ENCODE results near the gene ATXN7L1. TPM values are rescaled to one million over a fixed set of nuclear protein-coding genes. Genes with fewer than 3 reads are reported as not detected.

Gene ATXN7L1
- total RNA-seq, 1 experiment from 2014 or later = 6.2 TPM

- H3K27ac ChIP-seq = no peak overlapping the region
- no peaks in the 10 kb centered on the region for H3K9me3 ChIP-seq (replicated peaks)
- no peaks in the 10 kb centered on the region for H3K27me3 ChIP-seq
- H3K4me1 ChIP-seq = peaks cover 4% of the 10 kb centered on the region; the same call in 1 of the 2 replicates
- peak; percentile 19 to 35 for DNase-seq
- no peak overlapping the region for H3K4me3 ChIP-seq
- H3K36me3 ChIP-seq = no peaks in the 10 kb centered on the region
Measured at GRCh38 chr7:105647591-105647990, 228.8 kb downstream of the ATXN7L1 start.

- no peaks in the 10 kb centered on the region for H3K36me3 ChIP-seq
- H3K9me3 ChIP-seq (replicated peaks) = no peaks in the 10 kb centered on the region
- H3K4me3 ChIP-seq = no peak overlapping the region
- no peak overlapping the region for H3K27ac ChIP-seq
- DNase-seq = no peak
- no peaks in the 10 kb centered on the region for H3K27me3 ChIP-seq
- peaks cover 4% of the 10 kb centered on the region; the same call in 1 of the 2 replicates for H3K4me1 ChIP-seq
Measured at GRCh38 chr7:105644937-105645336, 231.5 kb downstream of the ATXN7L1 start.

DNA sequence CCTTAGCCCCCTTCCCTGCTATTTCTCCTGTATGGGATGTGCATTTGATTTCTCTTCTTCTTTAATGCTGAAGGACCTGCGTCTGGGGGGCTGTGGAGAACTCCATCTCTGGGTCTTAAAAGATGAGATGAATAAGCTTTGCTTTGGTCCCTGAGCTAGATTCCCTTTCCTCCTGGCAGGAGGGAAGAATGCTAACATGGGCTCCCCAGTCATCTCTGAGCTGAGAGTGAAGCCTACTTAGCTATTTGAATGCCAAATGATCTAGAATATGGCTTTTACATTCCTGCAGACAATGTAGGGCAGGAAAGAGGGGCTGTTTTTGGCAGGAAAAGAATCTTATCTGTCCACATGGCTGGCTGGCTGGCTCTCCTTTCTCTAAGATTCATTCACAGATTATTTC, 232.5 kb downstream of the ATXN7L1 start:
- H3K4me1 ChIP-seq = no peaks in the 10 kb centered on the region; the same call in 1 of the 2 replicates
- H3K36me3 ChIP-seq = no peaks in the 10 kb centered on the region
- no peak overlapping the region for H3K27ac ChIP-seq
- H3K27me3 ChIP-seq = no peaks in the 10 kb centered on the region
- H3K9me3 ChIP-seq (replicated peaks) = no peaks in the 10 kb centered on the region
- no peak for DNase-seq
- no peak overlapping the region for H3K4me3 ChIP-seq

GRCh38 chr7:105643384-105643783, 233.0 kb downstream of the ATXN7L1 start:
- DNase-seq = no peak
- Histone ChIP-seq H3K9me3 (replicated peaks) (no peaks in the 10 kb centered on the region), H3K4me3 (no peak overlapping the region), H3K4me1 (no peaks in the 10 kb centered on the region), H3K27ac (no peak overlapping the region), H3K27me3 (no peaks in the 10 kb centered on the region), H3K36me3 (no peaks in the 10 kb centered on the region)

- H3K27me3 ChIP-seq = no peaks in the 10 kb centered on the region
- H3K9me3 ChIP-seq (replicated peaks) = no peaks in the 10 kb centered on the region
- H3K27ac ChIP-seq = no peak overlapping the region
- H3K4me1 ChIP-seq = no peaks in the 10 kb centered on the region
- no peak overlapping the region for H3K4me3 ChIP-seq
- DNase-seq = no peak
- no peaks in the 10 kb centered on the region; the same call in 1 of the 2 replicates for H3K36me3 ChIP-seq
Measured at GRCh38 chr7:105642264-105642663, 234.1 kb downstream of the ATXN7L1 start.

GRCh38 chr7:105640956-105641810, 235.2 kb downstream of the ATXN7L1 start:
- H3K9me3 ChIP-seq (replicated peaks) = no peaks in the 10 kb centered on the region
- no peaks in the 10 kb centered on the region for H3K27me3 ChIP-seq
- DNase-seq = no peak
- no peaks in the 10 kb centered on the region for H3K4me1 ChIP-seq
- no peak overlapping the region for H3K27ac ChIP-seq
- no peak overlapping the region for H3K4me3 ChIP-seq
- no peaks in the 10 kb centered on the region; the same call in 1 of the 2 replicates for H3K36me3 ChIP-seq

GRCh38 chr7:105639667-105640493, 236.5 kb downstream of the ATXN7L1 start:
- H3K9me3 ChIP-seq (replicated peaks) = no peaks in the 10 kb centered on the region
- no peak overlapping the region for H3K4me3 ChIP-seq
- no peaks in the 10 kb centered on the region; the same call in 1 of the 2 replicates for H3K36me3 ChIP-seq
- no peak for DNase-seq
- no peaks in the 10 kb centered on the region for H3K4me1 ChIP-seq
- no peaks in the 10 kb centered on the region for H3K27me3 ChIP-seq
- no peak overlapping the region for H3K27ac ChIP-seq

DNA sequence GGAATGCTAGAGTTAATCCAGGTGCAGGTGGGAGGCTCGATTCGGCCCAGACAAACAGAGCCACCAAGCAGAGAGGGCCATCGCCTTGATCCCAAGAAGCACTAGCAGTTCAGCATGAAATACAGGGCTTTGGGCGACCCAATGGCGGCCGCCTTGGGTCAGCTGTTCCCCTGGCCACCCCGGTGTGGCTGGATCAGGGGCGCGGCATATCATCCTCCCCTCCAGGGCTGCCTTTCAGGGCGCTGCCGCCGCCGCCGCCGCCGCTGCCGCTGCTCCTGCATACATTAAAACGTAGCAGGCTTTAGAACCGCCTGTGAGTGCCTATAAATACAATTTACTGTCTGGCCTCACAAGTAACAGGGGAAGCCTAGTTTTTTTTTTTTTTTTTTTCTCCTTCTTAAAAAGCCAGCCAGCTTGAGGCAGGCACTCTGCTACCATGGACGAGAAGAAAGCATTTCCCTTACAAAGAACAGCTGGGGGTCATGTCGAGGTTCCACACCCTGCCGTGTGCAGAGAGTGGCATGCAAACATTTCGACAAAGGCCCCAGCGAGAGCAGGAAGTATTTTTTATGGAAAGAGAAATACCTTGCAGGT, 237.4 kb downstream of the ATXN7L1 start:
- Histone ChIP-seq H3K9me3 (replicated peaks) (no peaks in the 10 kb centered on the region), H3K27me3 (no peaks in the 10 kb centered on the region), H3K4me1 (no peaks in the 10 kb centered on the region), H3K36me3 (no peaks in the 10 kb centered on the region; the same call in 1 of the 2 replicates), H3K27ac (no peak overlapping the region), H3K4me3 (no peak overlapping the region)
- DNase-seq = no peak

GRCh38 chr7:105638334-105638733, 238.1 kb downstream of the ATXN7L1 start:
- no peak for DNase-seq
- Histone ChIP-seq H3K4me1 (no peaks in the 10 kb centered on the region), H3K36me3 (no peaks in the 10 kb centered on the region; the same call in 1 of the 2 replicates), H3K27me3 (no peaks in the 10 kb centered on the region), H3K27ac (no peak overlapping the region), H3K4me3 (no peak overlapping the region), H3K9me3 (replicated peaks) (no peaks in the 10 kb centered on the region)

GRCh38 chr7:105637755-105638154, 238.6 kb downstream of the ATXN7L1 start:
- Histone ChIP-seq H3K9me3 (replicated peaks) (no peaks in the 10 kb centered on the region), H3K4me3 (no peak overlapping the region), H3K27me3 (no peaks in the 10 kb centered on the region), H3K36me3 (no peaks in the 10 kb centered on the region; the same call in 1 of the 2 replicates), H3K4me1 (no peaks in the 10 kb centered on the region), H3K27ac (no peak overlapping the region)
- no peak for DNase-seq

DNA sequence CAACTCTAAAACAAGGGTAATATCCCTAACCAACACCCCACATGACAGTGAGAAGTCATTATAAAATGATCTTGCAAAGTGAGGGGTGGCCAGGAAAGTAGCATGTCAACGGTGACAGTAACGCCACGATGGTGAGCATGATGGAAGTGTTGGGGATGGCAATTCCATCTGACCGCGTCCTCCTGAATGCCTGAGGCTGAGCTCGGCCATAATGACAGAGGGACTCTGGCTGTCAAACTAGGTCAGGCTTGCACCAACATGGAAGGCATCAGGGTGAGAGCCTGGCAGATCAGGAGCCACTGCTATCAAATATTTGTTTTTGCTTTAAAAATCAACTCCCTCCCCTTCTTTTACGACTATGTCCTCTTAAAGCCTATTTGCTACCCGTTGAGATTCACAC, 239.4 kb downstream of the ATXN7L1 start:
- Histone ChIP-seq H3K36me3 (no peaks in the 10 kb centered on the region; the same call in 1 of the 2 replicates), H3K9me3 (replicated peaks) (no peaks in the 10 kb centered on the region), H3K4me3 (no peak overlapping the region)

DNA sequence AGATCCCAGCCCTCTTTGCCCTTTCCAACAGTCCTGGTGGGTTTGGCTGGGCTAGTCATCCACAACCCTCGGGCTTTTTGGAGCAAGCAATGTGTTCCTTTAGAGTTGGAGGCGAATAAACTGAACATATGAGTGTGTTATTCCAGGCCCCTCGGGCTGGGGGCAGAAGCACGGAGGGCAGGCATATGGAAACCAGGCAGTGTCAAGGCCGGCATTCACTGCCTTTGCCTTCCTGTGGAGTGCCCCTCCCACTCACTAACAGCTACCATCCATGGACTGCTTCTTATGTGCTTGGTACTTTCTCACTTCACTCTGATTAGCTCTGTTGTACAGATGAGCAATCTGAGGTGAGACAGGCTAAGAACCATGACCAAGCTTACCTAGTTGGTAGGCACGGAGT, 241.2 kb downstream of the ATXN7L1 start:
- no peak for DNase-seq
- Histone ChIP-seq H3K27me3 (no peaks in the 10 kb centered on the region), H3K27ac (no peak overlapping the region), H3K36me3 (no peaks in the 10 kb centered on the region; the same call in 1 of the 2 replicates), H3K4me1 (no peaks in the 10 kb centered on the region), H3K4me3 (no peak overlapping the region), H3K9me3 (replicated peaks) (no peaks in the 10 kb centered on the region)

More for the DNA sequence above, 239.4 kb downstream of the ATXN7L1 start:
- no peaks in the 10 kb centered on the region for H3K27me3 ChIP-seq
- no peak for DNase-seq
- no peaks in the 10 kb centered on the region for H3K4me1 ChIP-seq
- H3K27ac ChIP-seq = no peak overlapping the region

DNA sequence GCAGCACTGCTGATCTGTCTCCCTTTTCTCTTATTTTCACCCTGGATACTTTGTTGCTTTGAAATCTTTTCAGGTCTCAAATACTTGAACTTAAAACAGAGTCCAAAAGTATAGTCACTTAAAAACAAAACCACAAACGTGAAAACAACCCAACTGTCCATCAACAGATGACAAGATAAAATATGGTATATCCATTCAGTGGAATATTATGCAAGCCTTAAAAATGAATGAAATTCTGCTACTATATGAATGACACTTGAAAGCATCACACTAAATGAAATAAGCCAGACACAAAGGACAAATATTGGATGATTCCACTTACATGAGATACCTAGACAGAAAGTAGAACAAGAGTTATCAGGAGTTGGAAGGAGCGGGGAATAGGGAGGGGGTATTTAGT, 250.4 kb downstream of the ATXN7L1 start:
- Histone ChIP-seq H3K27ac (no peak overlapping the region), H3K36me3 (no peaks in the 10 kb centered on the region), H3K4me3 (no peak overlapping the region), H3K27me3 (no peaks in the 10 kb centered on the region), H3K9me3 (replicated peaks) (peaks cover 5% of the 10 kb centered on the region; the same call in 1 of the 2 replicates), H3K4me1 (no peaks in the 10 kb centered on the region)
- no peak for DNase-seq

- H3K27ac ChIP-seq = no peak overlapping the region
- H3K9me3 ChIP-seq (replicated peaks) = peaks cover 5% of the 10 kb centered on the region; the same call in 1 of the 2 replicates
- no peaks in the 10 kb centered on the region for H3K27me3 ChIP-seq
- H3K36me3 ChIP-seq = no peaks in the 10 kb centered on the region; the same call in 1 of the 2 replicates
- no peak for DNase-seq
- no peaks in the 10 kb centered on the region for H3K4me1 ChIP-seq
- no peak overlapping the region for H3K4me3 ChIP-seq
Measured at GRCh38 chr7:105623906-105624305, 252.5 kb downstream of the ATXN7L1 start.

All from SJCRH30 (cell line).